HG02852 (cell line): ENCODE data around the gene PLA2G2A.
"Not testable (repeated sequence)": the region's sequence is repeated elsewhere in the genome, so short reads cannot be mapped to it uniquely, and the experiment has no call there.

Experiments
- ATAC-seq: cut with Tn5 transposase; IDR thresholded peaks from one replicate; pipeline ENCODE4 v1.9.1; 2021; ENCODE audit warnings: mild to moderate bottlenecking, moderate library complexity; ENCODE audit not compliant: unreplicated experiment

Gene PLA2G2A

GRCh38 chr1:19934336-19934735, 45.1 kb downstream of the PLA2G2A start:
- no peak for ATAC-seq

- ATAC-seq, result no peak
Measured at GRCh38 chr1:19932866-19933265, 46.6 kb downstream of the PLA2G2A start.

DNA sequence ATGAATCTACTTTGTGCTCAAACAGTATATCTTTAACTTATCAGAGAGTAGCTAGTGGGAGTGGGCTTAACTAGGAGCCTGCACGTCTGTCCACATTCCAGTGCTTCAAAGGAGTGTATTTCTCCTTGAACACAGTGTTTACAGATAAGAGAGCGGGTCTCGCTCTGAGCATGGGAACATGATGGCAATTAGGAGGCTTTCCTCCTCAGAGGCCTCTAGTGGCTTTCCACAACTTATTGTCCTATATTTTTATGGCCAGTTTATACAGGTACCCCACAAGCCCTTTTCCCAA, 52.3 kb downstream of the PLA2G2A start:
- not testable (repeated sequence) for ATAC-seq

DNA sequence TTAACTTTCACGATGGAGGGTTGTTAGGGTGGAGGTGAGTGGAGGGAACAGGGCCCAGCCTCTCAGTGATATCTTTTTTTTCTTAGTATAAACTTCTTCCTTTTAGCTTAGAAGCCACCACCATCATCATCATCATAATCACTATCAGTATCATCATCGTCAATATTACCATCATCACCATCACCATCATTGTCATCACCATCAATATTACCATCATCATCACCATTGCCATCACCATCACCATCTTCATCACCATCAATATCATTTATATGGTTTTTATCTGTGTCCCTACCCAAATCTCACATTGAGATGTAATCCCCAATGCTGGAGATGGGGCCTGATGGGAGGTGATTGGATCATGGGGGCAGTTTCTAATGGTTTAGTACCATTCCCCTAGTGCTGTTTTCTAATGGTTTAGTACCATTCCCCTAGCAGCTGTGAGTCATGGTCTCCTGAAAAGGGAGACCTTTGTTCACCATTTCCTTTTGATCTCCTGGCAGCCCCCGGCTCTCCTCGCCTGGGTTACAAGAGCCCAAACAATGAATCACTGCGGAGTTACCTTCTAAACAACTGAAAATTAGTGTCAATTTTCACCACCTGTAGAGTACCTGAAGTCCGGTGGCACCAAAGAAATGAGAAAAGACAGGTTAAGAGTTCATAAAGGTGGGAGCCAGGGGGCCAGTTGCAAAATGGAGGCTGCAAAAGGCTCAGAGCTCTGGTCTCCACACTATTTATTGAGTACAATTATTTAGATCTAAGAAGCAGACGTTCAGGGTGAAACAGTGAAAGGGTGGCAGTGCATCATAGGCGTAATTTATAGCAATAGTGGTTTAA, 52.9 kb downstream of the PLA2G2A start:
- ATAC-seq, result no peak
